Esophagus muscularis mucosa (tissue), 4 donors: Measurements from ENCODE around the gene FAM193B.

Experiments
- EP300 ChIP-seq: sonication (generic); formaldehyde crosslinking; IDR thresholded peaks from one replicate; pipeline ENCODE4 v1.6.1; 2017; ENCODE audit warnings: antibody characterized with exemption
- POLR2A ChIP-seq: fragments of 450-650 bp; IDR thresholded peaks from one replicate; pipeline ENCODE4 v1.6.1; 2017; ENCODE audit warnings: antibody characterized with exemption, moderate library complexity, mild to moderate bottlenecking, low read depth
- POLR2AphosphoS5 ChIP-seq, 2 donors: sonication (generic); formaldehyde crosslinking; IDR thresholded peaks; one replicate each; pipeline ENCODE4 v1.6.1; 2017; ENCODE audit warnings: antibody characterized with exemption in 2 of 2
- TF ChIP-seq, protein P1 (sequence below), 3 experiments: fragments of 200-600 bp in 2 of 3; fragments of 450-650 bp in 1 of 3; sonication (generic) in 2 of 3; IDR thresholded peaks; one replicate each; pipeline ENCODE4 v1.5.1; 2017 to 2019; ENCODE audit warnings: antibody characterized with exemption in 3 of 3, mild to moderate bottlenecking in 2 of 3, moderate library complexity in 1 of 3

DNA sequence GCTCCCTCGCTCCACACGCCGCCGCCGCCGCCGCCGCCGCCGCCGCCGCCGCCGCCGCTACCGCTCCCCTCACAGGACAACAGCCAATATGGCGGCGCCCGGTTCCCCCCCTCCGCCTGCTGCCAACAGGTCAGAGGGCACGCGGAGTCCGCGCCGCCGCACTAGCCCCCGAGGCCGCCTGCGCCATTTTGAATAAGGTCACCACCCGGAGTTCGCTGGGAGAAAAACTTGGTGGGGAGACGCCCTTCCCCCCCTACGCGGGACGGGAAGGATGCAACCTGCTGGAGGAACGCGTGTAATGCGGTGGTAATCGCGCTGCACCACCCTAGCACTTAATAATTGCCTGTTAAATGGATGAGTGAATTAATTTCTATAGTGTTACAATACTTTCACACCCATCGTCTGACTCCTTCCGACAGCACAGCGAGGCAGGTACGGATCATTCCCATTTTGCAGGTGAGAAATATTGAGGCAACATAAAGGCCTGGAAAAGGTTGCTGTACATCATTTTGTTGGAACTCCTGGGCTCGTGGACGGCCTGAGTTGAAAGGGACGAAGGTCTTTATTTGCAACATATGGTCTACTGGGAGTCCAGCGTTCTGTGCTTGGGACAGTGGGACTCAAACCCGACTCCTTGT lies at the start of gene FAM193B:
- TF ChIP-seq, protein P1, sequence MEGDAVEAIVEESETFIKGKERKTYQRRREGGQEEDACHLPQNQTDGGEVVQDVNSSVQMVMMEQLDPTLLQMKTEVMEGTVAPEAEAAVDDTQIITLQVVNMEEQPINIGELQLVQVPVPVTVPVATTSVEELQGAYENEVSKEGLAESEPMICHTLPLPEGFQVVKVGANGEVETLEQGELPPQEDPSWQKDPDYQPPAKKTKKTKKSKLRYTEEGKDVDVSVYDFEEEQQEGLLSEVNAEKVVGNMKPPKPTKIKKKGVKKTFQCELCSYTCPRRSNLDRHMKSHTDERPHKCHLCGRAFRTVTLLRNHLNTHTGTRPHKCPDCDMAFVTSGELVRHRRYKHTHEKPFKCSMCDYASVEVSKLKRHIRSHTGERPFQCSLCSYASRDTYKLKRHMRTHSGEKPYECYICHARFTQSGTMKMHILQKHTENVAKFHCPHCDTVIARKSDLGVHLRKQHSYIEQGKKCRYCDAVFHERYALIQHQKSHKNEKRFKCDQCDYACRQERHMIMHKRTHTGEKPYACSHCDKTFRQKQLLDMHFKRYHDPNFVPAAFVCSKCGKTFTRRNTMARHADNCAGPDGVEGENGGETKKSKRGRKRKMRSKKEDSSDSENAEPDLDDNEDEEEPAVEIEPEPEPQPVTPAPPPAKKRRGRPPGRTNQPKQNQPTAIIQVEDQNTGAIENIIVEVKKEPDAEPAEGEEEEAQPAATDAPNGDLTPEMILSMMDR (IDR thresholded peaks at IDR 0.05): peak in 1 of 3 experiments; percentile 46
- no peak for TF ChIP-seq EP300
- TF ChIP-seq POLR2AphosphoS5 (IDR thresholded peaks at IDR 0.05): peak; percentile 70 to 86
- TF ChIP-seq POLR2A: no peak
